ENCODE measurements around the gene TRAF7.
"Not testable (repeated sequence)": the region's sequence is repeated elsewhere in the genome, so short reads cannot be mapped to it uniquely, and the experiment has no call there.

Gene TRAF7

GRCh38 chr16:2155091-2155950, at the start of gene TRAF7:
TSS of gene TRAF7 (plus strand) at chr16:2155782. CDS start at chr16:2163921, 8,139 bp downstream.
- DNase-seq: peak; percentile 100

GRCh38 chr16:2106211-2106610, 49.4 kb upstream of the TRAF7 start:
- not testable (repeated sequence) for DNase-seq

- not testable (repeated sequence) for DNase-seq
Measured at GRCh38 chr16:2107121-2107790, 48.3 kb upstream of the TRAF7 start.

- not testable (repeated sequence) for DNase-seq
Measured at GRCh38 chr16:2107791-2108125, 47.8 kb upstream of the TRAF7 start.

GRCh38 chr16:2108446-2109270, 46.9 kb upstream of the TRAF7 start:
- DNase-seq: not testable (repeated sequence)

GRCh38 chr16:2109271-2109580, 46.4 kb upstream of the TRAF7 start:
- not testable (repeated sequence) for DNase-seq

- not testable (repeated sequence) for DNase-seq
Measured at GRCh38 chr16:2109872-2110271, 45.7 kb upstream of the TRAF7 start.

- not testable (repeated sequence) for DNase-seq
Measured at GRCh38 chr16:2110332-2111008, 45.1 kb upstream of the TRAF7 start.

GRCh38 chr16:2111009-2111353, 44.6 kb upstream of the TRAF7 start:
- not testable (repeated sequence) for DNase-seq

- not testable (repeated sequence) for DNase-seq
Measured at GRCh38 chr16:2111412-2112335, 43.9 kb upstream of the TRAF7 start.

- not testable (repeated sequence) for DNase-seq
Measured at GRCh38 chr16:2112539-2113106, 43.0 kb upstream of the TRAF7 start.

- DNase-seq: not testable (repeated sequence)
Measured at GRCh38 chr16:2114225-2114624, 41.4 kb upstream of the TRAF7 start.

GRCh38 chr16:2114885-2115590, 40.5 kb upstream of the TRAF7 start:
- DNase-seq: not testable (repeated sequence)

GRCh38 chr16:2115591-2115973, 40.0 kb upstream of the TRAF7 start:
- DNase-seq: no peak

GRCh38 chr16:2116428-2116827, 39.2 kb upstream of the TRAF7 start:
- DNase-seq: not testable (repeated sequence)

- not testable (repeated sequence) for DNase-seq
Measured at GRCh38 chr16:2117341-2117740, 38.2 kb upstream of the TRAF7 start.

- not testable (repeated sequence) for DNase-seq
Measured at GRCh38 chr16:2117960-2118722, 37.4 kb upstream of the TRAF7 start.

- DNase-seq: not testable (repeated sequence)
Measured at GRCh38 chr16:2121325-2121724, 34.3 kb upstream of the TRAF7 start.

GRCh38 chr16:2121853-2122252, 33.7 kb upstream of the TRAF7 start:
- no peak for DNase-seq

GRCh38 chr16:2122429-2122828, 33.2 kb upstream of the TRAF7 start:
- DNase-seq: no peak
